ENCODE measurements around the gene RHBDL3.

DNA sequence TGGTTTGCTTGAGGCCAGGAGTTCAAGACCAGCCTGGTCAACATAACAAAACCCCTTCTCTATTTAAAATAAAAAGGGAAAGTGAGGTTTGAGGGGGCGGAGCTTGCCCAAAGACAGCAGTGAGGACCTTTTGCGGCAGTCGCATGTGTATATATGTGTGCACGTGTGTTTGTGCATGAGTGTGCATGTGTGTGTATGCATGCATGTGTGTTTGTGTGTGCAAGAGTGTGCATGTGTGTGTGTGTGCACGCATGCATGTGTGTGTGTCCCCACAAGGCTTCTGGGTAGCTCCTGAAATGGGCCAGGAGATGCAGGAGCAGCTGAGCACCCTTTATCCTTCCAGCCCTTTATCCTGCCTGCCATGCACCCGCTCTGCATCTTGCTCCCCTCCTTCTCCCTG, 9.0 kb downstream of the RHBDL3 start:
- TF ChIP-seq, protein P1, sequence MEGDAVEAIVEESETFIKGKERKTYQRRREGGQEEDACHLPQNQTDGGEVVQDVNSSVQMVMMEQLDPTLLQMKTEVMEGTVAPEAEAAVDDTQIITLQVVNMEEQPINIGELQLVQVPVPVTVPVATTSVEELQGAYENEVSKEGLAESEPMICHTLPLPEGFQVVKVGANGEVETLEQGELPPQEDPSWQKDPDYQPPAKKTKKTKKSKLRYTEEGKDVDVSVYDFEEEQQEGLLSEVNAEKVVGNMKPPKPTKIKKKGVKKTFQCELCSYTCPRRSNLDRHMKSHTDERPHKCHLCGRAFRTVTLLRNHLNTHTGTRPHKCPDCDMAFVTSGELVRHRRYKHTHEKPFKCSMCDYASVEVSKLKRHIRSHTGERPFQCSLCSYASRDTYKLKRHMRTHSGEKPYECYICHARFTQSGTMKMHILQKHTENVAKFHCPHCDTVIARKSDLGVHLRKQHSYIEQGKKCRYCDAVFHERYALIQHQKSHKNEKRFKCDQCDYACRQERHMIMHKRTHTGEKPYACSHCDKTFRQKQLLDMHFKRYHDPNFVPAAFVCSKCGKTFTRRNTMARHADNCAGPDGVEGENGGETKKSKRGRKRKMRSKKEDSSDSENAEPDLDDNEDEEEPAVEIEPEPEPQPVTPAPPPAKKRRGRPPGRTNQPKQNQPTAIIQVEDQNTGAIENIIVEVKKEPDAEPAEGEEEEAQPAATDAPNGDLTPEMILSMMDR (conservative IDR thresholded peaks at IDR 0.05; ENCODE audit: low read depth, low read length) = no peak
- no peak for TF ChIP-seq EZH2 (IDR thresholded peaks at IDR 0.05; ENCODE audit: borderline replicate concordance, low read depth, low read length, poor library complexity, severe bottlenecking)

Data from A673 (cell line).